Loucy (cell line): ENCODE measurements around the gene RAB25.

Experiments used
- H2AFZ ChIP-seq: fragments of 200-600 bp; sonication (generic); 2 replicates; pipeline ENCODE4 v1.6.0; 2016; ENCODE audit warnings: antibody characterized with exemption, mild to moderate bottlenecking, low read length, moderate library complexity
- H3F3A ChIP-seq: fragments of 200-600 bp; 2 replicates; pipeline ENCODE4 v1.6.0; 2016; ENCODE audit warnings: antibody characterized with exemption, low read depth, mild to moderate bottlenecking
- H3K27me3 ChIP-seq: fragments of 200-600 bp; sonication (generic); 2 replicates; pipeline ENCODE4 v1.6.1; 2014; ENCODE audit warnings: low read length, mild to moderate bottlenecking; ENCODE audit not compliant: insufficient read depth, poor library complexity, severe bottlenecking
- H3K36me3 ChIP-seq: fragments of 200-600 bp; sonication (generic); 2 replicates; pipeline ENCODE4 v1.6.1; 2016; ENCODE audit warnings: low read length; ENCODE audit not compliant: insufficient read depth
- H3K4me1 ChIP-seq: fragments of 200-600 bp; sonication (generic); 2 replicates; pipeline ENCODE4 v1.5.1; 2014; ENCODE audit warnings: low read length, mild to moderate bottlenecking; ENCODE audit not compliant: insufficient read depth, poor library complexity, severe bottlenecking
- H3K4me2 ChIP-seq: fragments of 200-600 bp; sonication (generic); 2 replicates; pipeline ENCODE4 v1.6.0; 2014; ENCODE audit warnings: antibody characterized with exemption, low read length, low read depth, mild to moderate bottlenecking; ENCODE audit not compliant: poor library complexity, severe bottlenecking
- H3K4me3 ChIP-seq: fragments of 200-600 bp; sonication (generic); 2 replicates; pipeline ENCODE4 v1.5.1; 2014; ENCODE audit warnings: low read length, mild to moderate bottlenecking, mixed read lengths; ENCODE audit not compliant: poor library complexity, severe bottlenecking
- H3K79me2 ChIP-seq: fragments of 200-600 bp; sonication (generic); 2 replicates; pipeline ENCODE4 v1.6.1; 2014; ENCODE audit warnings: low read length; ENCODE audit not compliant: insufficient read depth
- H3K9ac ChIP-seq: fragments of 200-600 bp; sonication (generic); 2 replicates; pipeline ENCODE4 v1.6.0; 2014; ENCODE audit warnings: mild to moderate bottlenecking, low read depth, low read length, moderate library complexity; ENCODE audit not compliant: poor library complexity, severe bottlenecking
- H3K9me2 ChIP-seq: fragments of 200-600 bp; sonication (generic); replicated peaks from 2 replicates; pipeline ENCODE4 v1.6.1; 2016; ENCODE audit warnings: low read depth, low read length, mixed read lengths
- H3K9me3 ChIP-seq: fragments of 200-600 bp; sonication (generic); 2 replicates; pipeline ENCODE4 v1.6.1; 2014; ENCODE audit warnings: mild to moderate bottlenecking, antibody characterized with exemption, low read length, low read depth; ENCODE audit not compliant: insufficient read depth
- H4K20me1 ChIP-seq: fragments of 200-600 bp; sonication (generic); 2 replicates; pipeline ENCODE4 v1.6.0; 2014; ENCODE audit warnings: antibody characterized with exemption, low read length, mild to moderate bottlenecking; ENCODE audit not compliant: insufficient read depth, poor library complexity, severe bottlenecking
- CTCF ChIP-seq: fragments of 200-600 bp; sonication (generic); conservative IDR thresholded peaks from 2 replicates; pipeline ENCODE4 v1.5.1; 2014; ENCODE audit warnings: mild to moderate bottlenecking, antibody characterized with exemption, low read length
- EZH2phosphoT487 ChIP-seq: fragments of 200-600 bp; IDR thresholded peaks from 2 replicates; pipeline ENCODE4 v1.6.1; 2018; ENCODE audit warnings: antibody characterized with exemption, mild to moderate bottlenecking, moderate library complexity, borderline replicate concordance

Gene RAB25

DNA sequence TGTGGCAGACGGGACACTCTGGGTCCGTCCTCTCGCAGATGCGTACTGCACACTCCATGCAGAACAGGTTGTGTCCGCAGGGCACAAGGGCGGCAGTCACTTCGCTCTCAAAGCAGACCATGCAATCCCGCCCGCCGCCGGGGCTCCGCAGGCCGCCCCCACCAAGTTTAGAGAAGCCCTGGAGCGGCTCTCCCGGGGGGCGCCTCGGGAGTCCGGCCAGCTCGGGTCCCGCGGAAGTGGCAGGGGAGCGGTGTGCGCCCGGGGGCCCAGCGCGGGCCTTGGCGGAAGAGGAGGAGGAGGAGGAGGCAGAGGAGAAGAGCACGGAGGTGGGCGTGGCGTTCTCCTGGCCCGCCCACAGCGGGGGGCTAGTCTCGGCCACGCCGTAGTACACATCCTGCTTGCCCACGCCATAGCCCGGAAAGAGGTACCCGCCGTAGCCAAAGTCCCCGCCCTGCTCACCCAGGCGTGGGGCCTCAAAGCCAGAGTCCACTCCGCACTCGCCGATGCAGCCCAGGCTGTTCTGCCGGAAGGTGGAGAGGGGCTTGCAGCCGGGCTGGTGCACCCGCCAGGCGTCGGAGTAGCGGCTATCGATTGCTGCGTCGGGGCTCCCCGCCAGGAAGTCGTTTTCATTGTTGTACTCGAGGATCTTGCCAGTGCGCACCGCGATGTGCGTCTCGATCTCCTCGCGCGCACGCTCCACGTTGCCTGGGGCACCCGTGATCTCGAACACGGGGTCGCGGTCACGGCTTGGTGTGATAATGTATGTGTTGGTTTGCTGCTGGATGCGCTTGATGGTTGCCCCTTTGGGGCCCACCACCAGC, 15.9 kb downstream of the RAB25 start:
- H3K9me2 ChIP-seq: no peaks in the 10 kb centered on the region
- peaks cover 38% of the 10 kb centered on the region for H3K4me1 ChIP-seq
- no peaks in the 10 kb centered on the region for H3K27me3 ChIP-seq
- H3K4me2 ChIP-seq: no peak overlapping the region
- H3K79me2 ChIP-seq: peaks cover 54% of the 10 kb centered on the region
- H3K4me3 ChIP-seq: no peak overlapping the region
- peaks cover 3% of the 10 kb centered on the region for H3F3A ChIP-seq
- H4K20me1 ChIP-seq: peaks cover 48% of the 10 kb centered on the region
- H3K36me3 ChIP-seq: peaks cover 18% of the 10 kb centered on the region; the same call in 1 of the 2 replicates
- no peak overlapping the region for H2AFZ ChIP-seq
- H3K9me3 ChIP-seq: no peaks in the 10 kb centered on the region
- H3K9ac ChIP-seq: no peak overlapping the region
- no peak for TF ChIP-seq CTCF
- TF ChIP-seq EZH2phosphoT487: no peak

GRCh38 chr1:156077430-156077760, 16.4 kb downstream of the RAB25 start:
- Histone ChIP-seq H2AFZ (no peak overlapping the region), H3K4me1 (peaks cover 38% of the 10 kb centered on the region), H3F3A (peaks cover 3% of the 10 kb centered on the region), H3K4me2 (peak overlapping the region; percentile 99), H4K20me1 (peaks cover 48% of the 10 kb centered on the region), H3K9me2 (no peaks in the 10 kb centered on the region), H3K27me3 (no peaks in the 10 kb centered on the region), H3K9me3 (no peaks in the 10 kb centered on the region), H3K79me2 (peaks cover 58% of the 10 kb centered on the region), H3K9ac (no peak overlapping the region), H3K4me3 (no peak overlapping the region), H3K36me3 (peaks cover 18% of the 10 kb centered on the region; the same call in 1 of the 2 replicates)
- TF ChIP-seq EZH2phosphoT487 (no peak), CTCF (no peak)

- peak overlapping the region; percentile 99 for H3K4me2 ChIP-seq
- peak overlapping the region; percentile 94 for H3K4me3 ChIP-seq
- H3K36me3 ChIP-seq: peaks cover 18% of the 10 kb centered on the region; the same call in 1 of the 2 replicates
- no peak overlapping the region for H2AFZ ChIP-seq
- TF ChIP-seq EZH2phosphoT487: no peak
- TF ChIP-seq CTCF: no peak
- H3K9me3 ChIP-seq: no peaks in the 10 kb centered on the region
- peak overlapping the region; percentile 88 for H3K9ac ChIP-seq
- peaks cover 58% of the 10 kb centered on the region for H3K79me2 ChIP-seq
- H3K9me2 ChIP-seq: no peaks in the 10 kb centered on the region
- H3K27me3 ChIP-seq: no peaks in the 10 kb centered on the region
- peaks cover 38% of the 10 kb centered on the region for H3K4me1 ChIP-seq
- H3F3A ChIP-seq: no peaks in the 10 kb centered on the region
- H4K20me1 ChIP-seq: peaks cover 45% of the 10 kb centered on the region
These were observed 17.8 kb downstream of the RAB25 start for GRCh38 chr1:156078728-156079127.
